Stomach (tissue), 9 donors: Measurements from ENCODE around the gene SH2D7. TPM values are rescaled to one million over a fixed set of nuclear protein-coding genes. Genes with fewer than 3 reads are reported as not detected.
"Not testable (repeated sequence)": the region's sequence is repeated elsewhere in the genome, so short reads cannot be mapped to it uniquely, and the experiment has no call there.

ENCODE experiments used
- DNase-seq, 2 donors: peaks; one replicate each; pipeline versions ENCODE4 v3.0.0 to v3.0.0-alpha.2; 2013 to 2019
- H3K27ac ChIP-seq, 5 donors: fragments of 200-600 bp in 4 of 5; sonication (generic) in 4 of 5; one replicate each; pipeline ENCODE4 v1.5.1; 2013 to 2019; ENCODE audit warnings: mild to moderate bottlenecking in 1 of 5, moderate library complexity in 1 of 5
- H3K27me3 ChIP-seq, 3 donors: fragments of 200-600 bp; sonication (generic); one replicate each; pipeline ENCODE4 v1.5.1; 2017 to 2019; ENCODE audit warnings: mixed run types in 1 of 3
- H3K36me3 ChIP-seq, 4 donors: fragments of 200-600 bp; sonication (generic); 1 replicate in 3 of 4; 2 replicates in 1 of 4; pipeline ENCODE4 v1.5.1; 2016 to 2019
- H3K4me1 ChIP-seq, 4 donors: fragments of 200-600 bp; sonication (generic); one replicate each; pipeline ENCODE4 v1.5.1; 2016 to 2019
- H3K4me3 ChIP-seq, 4 donors: fragments of 200-600 bp; sonication (generic) in 3 of 4; one replicate each; pipeline ENCODE4 v1.5.1; 2016 to 2019; ENCODE audit warnings: mild to moderate bottlenecking in 1 of 4
- H3K9me3 ChIP-seq, 4 donors: fragments of 200-600 bp; sonication (generic); one replicate each; pipeline ENCODE4 v1.5.1; 2016 to 2019
- EP300 ChIP-seq: sonication (generic); formaldehyde crosslinking; IDR thresholded peaks from one replicate; pipeline ENCODE4 v1.6.1; 2017; ENCODE audit warnings: antibody characterized with exemption
- POLR2A ChIP-seq, 4 donors: fragments of 450-650 bp; IDR thresholded peaks; one replicate each; pipeline ENCODE4 v1.6.1; 2016; ENCODE audit warnings: antibody characterized with exemption in 4 of 4, control low read depth in 2 of 4, mild to moderate bottlenecking in 1 of 4, moderate library complexity in 1 of 4
- POLR2AphosphoS5 ChIP-seq, 3 donors: sonication (generic); formaldehyde crosslinking; IDR thresholded peaks; one replicate each; pipeline ENCODE4 v1.6.1; 2016; ENCODE audit warnings: antibody characterized with exemption in 3 of 3
- WGBS, 5 donors: extraction: QIAGEN DNeasy Blood & Tissue Kit in 3 of 5; methylation state at CpG; one replicate each; pipeline versions ENCODE4 v1.1.5 to v1.1.7; 2013 to 2018; 5-methylcytosine and 5-hydroxymethylcytosine counted together
- intact Hi-C: fragments of 100-400 bp; cut with DNase I; formaldehyde crosslinking; loops from one replicate; pipeline ENCODE4 v1.15.1; 2023; ENCODE audit warnings: low total_unique reads
- polyA plus RNA-seq, 3 donors: library from polyadenylated mRNA; stranded (reverse); fragments of 200-250 nt; gene quantifications; one replicate each; pipeline ENCODE4 v1.2.3, GENCODE V29; 2013
- small RNA-seq, 4 donors: library from RNA; depleted of rRNA; stranded (forward); fragments of <200 nt; gene quantifications; one replicate each; pipeline ENCODE3, GENCODE V24; 2016
- total RNA-seq, 5 donors: library from RNA; depleted of rRNA; stranded (reverse); fragments of >200 nt; gene quantifications; one replicate each; pipeline versions ENCODE4 v1.1.0 to v1.2.3, GENCODE V29; 2014 to 2016
- TF ChIP-seq, protein P1 (sequence below), 7 experiments: fragments of 450-650 bp in 4 of 7; fragments of 200-600 bp in 3 of 7; sonication (generic) in 3 of 7; IDR thresholded peaks; one replicate each; pipeline ENCODE4 v1.5.1; 2016 to 2019; ENCODE audit warnings: antibody characterized with exemption in 7 of 7, control low read depth in 2 of 7, mild to moderate bottlenecking in 1 of 7
- donor health status: healthy with polysubstance abuse.
- donor health status: Bipolar disorder and iron deficiency.
- donor health status: healthy.

The SH2D7 gene
- total and polyA plus RNA-seq, 8 donors, result 0.29 to 0.45 TPM; not detected in 6

- Histone ChIP-seq H3K9me3 (no peaks in the 10 kb centered on the region), H3K27me3 (no peaks in the 10 kb centered on the region), H3K36me3 (no peaks in the 10 kb centered on the region), H3K4me1 (peaks cover 13 to 40% (median 26%) of the 10 kb centered on the region in 4 donors), H3K27ac (peak overlapping the region; percentile 32 to 97 (median 88)), H3K4me3 (peak overlapping the region; percentile 64 to 98 (median 90))
- 8 to 15% (median 11%) methylated on average over 14 of the region's 14 CpGs for WGBS, 5 donors
- intact Hi-C loops, result no loop called here
- no peak for TF ChIP-seq POLR2A (IDR thresholded peaks at IDR 0.05)
- TF ChIP-seq EP300, result no peak
- TF ChIP-seq, protein P1, sequence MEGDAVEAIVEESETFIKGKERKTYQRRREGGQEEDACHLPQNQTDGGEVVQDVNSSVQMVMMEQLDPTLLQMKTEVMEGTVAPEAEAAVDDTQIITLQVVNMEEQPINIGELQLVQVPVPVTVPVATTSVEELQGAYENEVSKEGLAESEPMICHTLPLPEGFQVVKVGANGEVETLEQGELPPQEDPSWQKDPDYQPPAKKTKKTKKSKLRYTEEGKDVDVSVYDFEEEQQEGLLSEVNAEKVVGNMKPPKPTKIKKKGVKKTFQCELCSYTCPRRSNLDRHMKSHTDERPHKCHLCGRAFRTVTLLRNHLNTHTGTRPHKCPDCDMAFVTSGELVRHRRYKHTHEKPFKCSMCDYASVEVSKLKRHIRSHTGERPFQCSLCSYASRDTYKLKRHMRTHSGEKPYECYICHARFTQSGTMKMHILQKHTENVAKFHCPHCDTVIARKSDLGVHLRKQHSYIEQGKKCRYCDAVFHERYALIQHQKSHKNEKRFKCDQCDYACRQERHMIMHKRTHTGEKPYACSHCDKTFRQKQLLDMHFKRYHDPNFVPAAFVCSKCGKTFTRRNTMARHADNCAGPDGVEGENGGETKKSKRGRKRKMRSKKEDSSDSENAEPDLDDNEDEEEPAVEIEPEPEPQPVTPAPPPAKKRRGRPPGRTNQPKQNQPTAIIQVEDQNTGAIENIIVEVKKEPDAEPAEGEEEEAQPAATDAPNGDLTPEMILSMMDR (IDR thresholded peaks at IDR 0.05), result no peak
- no peak for TF ChIP-seq POLR2AphosphoS5 (IDR thresholded peaks at IDR 0.05)
- peak; percentile 5 to 27 for DNase-seq
Observed at GRCh38 chr15:78148392-78149067, 56.2 kb downstream of the SH2D7 start.

GRCh38 chr15:78149068-78149804 lies 56.9 kb downstream of the SH2D7 start, which contains the start of gene IDH3A:
TSS of gene IDH3A (plus strand) at chr15:78149362. CDS start at chr15:78149404, 42 bp downstream.
- Histone ChIP-seq H3K36me3 (no peaks in the 10 kb centered on the region), H3K9me3 (no peaks in the 10 kb centered on the region), H3K4me3 (peak within 1 kb of the TSS; percentile 64 to 98 (median 90)), H3K4me1 (peaks cover 13 to 40% (median 26%) of the 10 kb centered on the region in 4 donors), H3K27ac (peak within 1 kb of the TSS; percentile 77 to 97 (median 92)), H3K27me3 (no peaks in the 10 kb centered on the region)
- DNase-seq, result peak; percentile 100
- TF ChIP-seq EP300, result no peak
- peak; percentile 75 to 94 (median 79) for TF ChIP-seq POLR2AphosphoS5 (IDR thresholded peaks at IDR 0.05)
- TF ChIP-seq POLR2A (IDR thresholded peaks at IDR 0.05), result peak in 1 of 4 donors; percentile 29
- TF ChIP-seq, protein P1 (IDR thresholded peaks at IDR 0.05), result no peak
- intact Hi-C loops, result no loop called here
- WGBS, 5 donors, result 0 to 1% (median 0%) methylated on average over 26 to 79 of the region's 79 CpGs

GRCh38 chr15:78149805-78150751 lies 57.7 kb downstream of the SH2D7 start:
- peak overlapping the region; percentile 77 to 97 (median 92) for H3K27ac ChIP-seq
- 10 to 15% (median 10%) methylated on average over 11 to 20 of the region's 20 CpGs for WGBS, 5 donors
- H3K4me3 ChIP-seq, result peak overlapping the region; percentile 64 to 98 (median 90)
- intact Hi-C loops, result no loop called here
- peaks cover 13 to 47% (median 28%) of the 10 kb centered on the region in 4 donors for H3K4me1 ChIP-seq
- no peaks in the 10 kb centered on the region for H3K9me3 ChIP-seq
- peak in 1 of 2 donors; percentile 62 for DNase-seq
- TF ChIP-seq POLR2A (IDR thresholded peaks at IDR 0.05), result no peak
- no peak for TF ChIP-seq EP300
- TF ChIP-seq POLR2AphosphoS5 (IDR thresholded peaks at IDR 0.05), result no peak
- TF ChIP-seq, protein P1 (IDR thresholded peaks at IDR 0.05), result no peak
- H3K27me3 ChIP-seq, result no peaks in the 10 kb centered on the region
- H3K36me3 ChIP-seq, result no peaks in the 10 kb centered on the region

GRCh38 chr15:78151075-78151474 lies 58.7 kb downstream of the SH2D7 start:
- H3K27ac ChIP-seq, result not testable (repeated sequence)

More at GRCh38 chr15:78151075-78151474, 58.7 kb downstream of the SH2D7 start:
- 94 to 98% (median 96%) methylated on average over 8 of the region's 8 CpGs for WGBS, 5 donors
- H3K9me3 ChIP-seq, intact Hi-C loops, H3K36me3 ChIP-seq, H3K4me3 ChIP-seq, H3K27me3 ChIP-seq: not testable (repeated sequence)
- H3K4me1 ChIP-seq, result peaks cover 13 to 57% (median 33%) of the 10 kb centered on the region in 4 donors
- peak in 1 of 2 donors; percentile 17 for DNase-seq

Small RNAs within 50 kb of the gene (small RNA-seq; reads per million reads assigned to genes)
- 0 reads per million in 4 donors for gene RF00092

Other genes starting within 250 kb of the SH2D7 start
- 10 to 100 TPM; 38.2 to 61.7 (median 58.3) TPM for gene TBC1D2B, start 14.8 kb upstream of the SH2D7 start, total RNA-seq
- 10 to 100 TPM in 2 of 3 donors, 1 to 10 TPM in 1; 9.3 to 12.4 (median 11.7) TPM for gene TBC1D2B, start 14.8 kb upstream of the SH2D7 start, polyA plus RNA-seq
- 10 to 100 TPM in 1 of 5 donors, 1 to 10 TPM in 2, under 1 TPM in 1, not detected in 1; 0.87 to 20.4 (median 3.4) TPM for gene CIB2, start 38.9 kb downstream of the SH2D7 start, total RNA-seq
- 10 to 100 TPM in 1 of 3 donors, 1 to 10 TPM in 1, under 1 TPM in 1; 0.80 to 13.1 (median 5.2) TPM for gene CIB2, start 38.9 kb downstream of the SH2D7 start, polyA plus RNA-seq
- 100 to 1,000 TPM in 2 of 5 donors, 10 to 100 TPM in 3; 42.9 to 731 (median 68.4) TPM for gene IDH3A, start 56.8 kb downstream of the SH2D7 start, total RNA-seq
- gene IDH3A, start 56.8 kb downstream of the SH2D7 start, polyA plus RNA-seq, result 10 to 100 TPM; 25.5 to 35.3 (median 25.6) TPM
- 1 to 10 TPM in 1 of 5 donors, under 1 TPM in 1, not detected in 3; under 0.01 to 1.5 TPM for gene ACSBG1, start 142.0 kb downstream of the SH2D7 start, total RNA-seq
- gene ACSBG1, start 142.0 kb downstream of the SH2D7 start, polyA plus RNA-seq, result under 1 TPM; 0.12 to 0.30 (median 0.15) TPM
- gene DNAJA4, start 172.0 kb downstream of the SH2D7 start, total RNA-seq, result 10 to 100 TPM in 4 of 5 donors, not detected in 1; 30.3 to 53.6 (median 37.9) TPM
- 10 to 100 TPM; 11.4 to 12.9 (median 12.8) TPM for gene DNAJA4, start 172.0 kb downstream of the SH2D7 start, polyA plus RNA-seq
- 100 to 1,000 TPM in 1 of 5 donors, 10 to 100 TPM in 4; 22.2 to 119 (median 58.4) TPM for gene SKIC8, start 207.0 kb downstream of the SH2D7 start, total RNA-seq
- gene SKIC8, start 207.0 kb downstream of the SH2D7 start, polyA plus RNA-seq, result 10 to 100 TPM; 40.3 to 60.2 (median 49.3) TPM
- 1 to 10 TPM in 1 of 5 donors, not detected in 4; 2.8 TPM for gene CRABP1, start 247.8 kb downstream of the SH2D7 start, total RNA-seq
- 1 to 10 TPM in 1 of 3 donors, under 1 TPM in 1, not detected in 1; 0.62 to 4.9 TPM for gene CRABP1, start 247.8 kb downstream of the SH2D7 start, polyA plus RNA-seq